Measurements from ENCODE around the gene ZCCHC14. TPM values are rescaled to one million over a fixed set of nuclear protein-coding genes. Genes with fewer than 3 reads are reported as not detected.

The ZCCHC14 gene
- total and polyA plus RNA-seq, 2 of the 13 experiments (the other 11 are each of a cell fraction or from before 2014, with no cell fraction given), result 12.4 to 12.5 TPM

- TF ChIP-seq ZMYM3 (CRISPR knock-in tag; IDR thresholded peaks at IDR 0.05), result peak; percentile 47
- no peak for TF ChIP-seq GLMP (CRISPR knock-in tag; IDR thresholded peaks at IDR 0.05; ENCODE audit: borderline replicate concordance)
- no peak for TF ChIP-seq ZNF569 (CRISPR knock-in tag; IDR thresholded peaks at IDR 0.05; ENCODE audit: borderline replicate concordance)
- TF ChIP-seq TBL1XR1 (IDR thresholded peaks at IDR 0.05; ENCODE audit: borderline replicate concordance, low read length, partially characterized antibody), result no peak
- TF ChIP-seq NFE2L2 (IDR thresholded peaks at IDR 0.05; ENCODE audit: low read length), result no peak
- TF ChIP-seq, protein P1, sequence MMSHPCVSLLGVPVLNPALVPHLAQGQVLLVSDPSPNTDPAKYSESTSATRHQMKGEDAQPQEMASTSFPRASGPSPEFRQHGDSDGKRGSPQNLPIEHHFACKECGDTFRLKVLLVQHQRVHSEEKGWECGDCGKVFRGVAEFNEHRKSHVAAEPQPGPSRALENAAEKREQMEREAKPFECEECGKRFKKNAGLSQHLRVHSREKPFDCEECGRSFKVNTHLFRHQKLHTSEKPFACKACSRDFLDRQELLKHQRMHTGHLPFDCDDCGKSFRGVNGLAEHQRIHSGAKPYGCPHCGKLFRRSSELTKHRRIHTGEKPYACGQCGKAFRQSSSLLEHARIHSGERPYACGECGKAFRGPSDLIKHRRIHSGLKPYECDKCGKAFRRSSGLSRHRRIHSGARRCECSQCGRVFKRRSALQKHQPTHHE (CRISPR knock-in tag; IDR thresholded peaks at IDR 0.05; ENCODE audit: borderline replicate concordance), result no peak
- TF ChIP-seq POLR2A (IDR thresholded peaks at IDR 0.05; ENCODE audit: insufficient read depth in 1 of 2, low read depth in 2 of 2, low read length in 2 of 2), result no peak
- TF ChIP-seq, protein P2, sequence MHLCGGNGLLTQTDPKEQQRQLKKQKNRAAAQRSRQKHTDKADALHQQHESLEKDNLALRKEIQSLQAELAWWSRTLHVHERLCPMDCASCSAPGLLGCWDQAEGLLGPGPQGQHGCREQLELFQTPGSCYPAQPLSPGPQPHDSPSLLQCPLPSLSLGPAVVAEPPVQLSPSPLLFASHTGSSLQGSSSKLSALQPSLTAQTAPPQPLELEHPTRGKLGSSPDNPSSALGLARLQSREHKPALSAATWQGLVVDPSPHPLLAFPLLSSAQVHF (CRISPR knock-in tag; IDR thresholded peaks at IDR 0.05), result no peak
- TF ChIP-seq PITX1 (CRISPR knock-in tag; IDR thresholded peaks at IDR 0.05), result no peak
- no peak for TF ChIP-seq HMG20B (CRISPR knock-in tag; conservative IDR thresholded peaks at IDR 0.05)
- no peak for TF ChIP-seq ZNF205 (CRISPR knock-in tag; IDR thresholded peaks at IDR 0.05)
- TF ChIP-seq ATF5 (CRISPR knock-in tag; IDR thresholded peaks at IDR 0.05; ENCODE audit: low read depth), result no peak
- TF ChIP-seq, protein P3, sequence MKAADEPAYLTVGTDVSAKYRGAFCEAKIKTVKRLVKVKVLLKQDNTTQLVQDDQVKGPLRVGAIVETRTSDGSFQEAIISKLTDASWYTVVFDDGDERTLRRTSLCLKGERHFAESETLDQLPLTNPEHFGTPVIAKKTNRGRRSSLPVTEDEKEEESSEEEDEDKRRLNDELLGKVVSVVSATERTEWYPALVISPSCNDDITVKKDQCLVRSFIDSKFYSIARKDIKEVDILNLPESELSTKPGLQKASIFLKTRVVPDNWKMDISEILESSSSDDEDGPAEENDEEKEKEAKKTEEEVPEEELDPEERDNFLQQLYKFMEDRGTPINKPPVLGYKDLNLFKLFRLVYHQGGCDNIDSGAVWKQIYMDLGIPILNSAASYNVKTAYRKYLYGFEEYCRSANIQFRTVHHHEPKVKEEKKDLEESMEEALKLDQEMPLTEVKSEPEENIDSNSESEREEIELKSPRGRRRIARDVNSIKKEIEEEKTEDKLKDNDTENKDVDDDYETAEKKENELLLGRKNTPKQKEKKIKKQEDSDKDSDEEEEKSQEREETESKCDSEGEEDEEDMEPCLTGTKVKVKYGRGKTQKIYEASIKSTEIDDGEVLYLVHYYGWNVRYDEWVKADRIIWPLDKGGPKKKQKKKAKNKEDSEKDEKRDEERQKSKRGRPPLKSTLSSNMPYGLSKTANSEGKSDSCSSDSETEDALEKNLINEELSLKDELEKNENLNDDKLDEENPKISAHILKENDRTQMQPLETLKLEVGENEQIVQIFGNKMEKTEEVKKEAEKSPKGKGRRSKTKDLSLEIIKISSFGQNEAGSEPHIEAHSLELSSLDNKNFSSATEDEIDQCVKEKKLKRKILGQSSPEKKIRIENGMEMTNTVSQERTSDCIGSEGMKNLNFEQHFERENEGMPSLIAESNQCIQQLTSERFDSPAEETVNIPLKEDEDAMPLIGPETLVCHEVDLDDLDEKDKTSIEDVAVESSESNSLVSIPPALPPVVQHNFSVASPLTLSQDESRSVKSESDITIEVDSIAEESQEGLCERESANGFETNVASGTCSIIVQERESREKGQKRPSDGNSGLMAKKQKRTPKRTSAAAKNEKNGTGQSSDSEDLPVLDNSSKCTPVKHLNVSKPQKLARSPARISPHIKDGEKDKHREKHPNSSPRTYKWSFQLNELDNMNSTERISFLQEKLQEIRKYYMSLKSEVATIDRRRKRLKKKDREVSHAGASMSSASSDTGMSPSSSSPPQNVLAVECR (CRISPR knock-in tag; IDR thresholded peaks at IDR 0.05; ENCODE audit: borderline replicate concordance), result 0 out of 2 replicates have a peak, but pooled peaks have one; percentile 33
- TF ChIP-seq SALL1 (CRISPR knock-in tag; IDR thresholded peaks at IDR 0.05), result peak; percentile 60
- TF ChIP-seq, protein P4, sequence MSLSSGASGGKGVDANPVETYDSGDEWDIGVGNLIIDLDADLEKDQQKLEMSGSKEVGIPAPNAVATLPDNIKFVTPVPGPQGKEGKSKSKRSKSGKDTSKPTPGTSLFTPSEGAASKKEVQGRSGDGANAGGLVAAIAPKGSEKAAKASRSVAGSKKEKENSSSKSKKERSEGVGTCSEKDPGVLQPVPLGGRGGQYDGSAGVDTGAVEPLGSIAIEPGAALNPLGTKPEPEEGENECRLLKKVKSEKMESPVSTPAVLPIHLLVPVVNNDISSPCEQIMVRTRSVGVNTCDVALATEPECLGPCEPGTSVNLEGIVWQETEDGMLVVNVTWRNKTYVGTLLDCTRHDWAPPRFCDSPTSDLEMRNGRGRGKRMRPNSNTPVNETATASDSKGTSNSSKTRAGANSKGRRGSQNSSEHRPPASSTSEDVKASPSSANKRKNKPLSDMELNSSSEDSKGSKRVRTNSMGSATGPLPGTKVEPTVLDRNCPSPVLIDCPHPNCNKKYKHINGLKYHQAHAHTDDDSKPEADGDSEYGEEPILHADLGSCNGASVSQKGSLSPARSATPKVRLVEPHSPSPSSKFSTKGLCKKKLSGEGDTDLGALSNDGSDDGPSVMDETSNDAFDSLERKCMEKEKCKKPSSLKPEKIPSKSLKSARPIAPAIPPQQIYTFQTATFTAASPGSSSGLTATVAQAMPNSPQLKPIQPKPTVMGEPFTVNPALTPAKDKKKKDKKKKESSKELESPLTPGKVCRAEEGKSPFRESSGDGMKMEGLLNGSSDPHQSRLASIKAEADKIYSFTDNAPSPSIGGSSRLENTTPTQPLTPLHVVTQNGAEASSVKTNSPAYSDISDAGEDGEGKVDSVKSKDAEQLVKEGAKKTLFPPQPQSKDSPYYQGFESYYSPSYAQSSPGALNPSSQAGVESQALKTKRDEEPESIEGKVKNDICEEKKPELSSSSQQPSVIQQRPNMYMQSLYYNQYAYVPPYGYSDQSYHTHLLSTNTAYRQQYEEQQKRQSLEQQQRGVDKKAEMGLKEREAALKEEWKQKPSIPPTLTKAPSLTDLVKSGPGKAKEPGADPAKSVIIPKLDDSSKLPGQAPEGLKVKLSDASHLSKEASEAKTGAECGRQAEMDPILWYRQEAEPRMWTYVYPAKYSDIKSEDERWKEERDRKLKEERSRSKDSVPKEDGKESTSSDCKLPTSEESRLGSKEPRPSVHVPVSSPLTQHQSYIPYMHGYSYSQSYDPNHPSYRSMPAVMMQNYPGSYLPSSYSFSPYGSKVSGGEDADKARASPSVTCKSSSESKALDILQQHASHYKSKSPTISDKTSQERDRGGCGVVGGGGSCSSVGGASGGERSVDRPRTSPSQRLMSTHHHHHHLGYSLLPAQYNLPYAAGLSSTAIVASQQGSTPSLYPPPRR (CRISPR knock-in tag; IDR thresholded peaks at IDR 0.05; ENCODE audit: borderline replicate concordance), result no peak
- TF ChIP-seq ZNF572 (CRISPR knock-in tag; IDR thresholded peaks at IDR 0.05), result no peak
- TF ChIP-seq ZNF749 (CRISPR knock-in tag; IDR thresholded peaks at IDR 0.05; ENCODE audit: borderline replicate concordance), result no peak
Measured at GRCh38 chr16:87531418-87531817, 38.6 kb upstream of the ZCCHC14 start (continued).

Measured in HepG2 (cell line).